Measurements from ENCODE around the gene QRSL1.

- TF ChIP-seq CTCF (IDR thresholded peaks at IDR 0.05) (no peak), POLR2A (IDR thresholded peaks at IDR 0.05) (no peak)
Measured at GRCh38 chr6:106613590-106613989, 15.8 kb upstream of the QRSL1 start.

Measured in testis (tissue), 2 donors.